Testis (tissue), 3 donors: ENCODE data around the gene CLIP3. TPM values are rescaled to one million over a fixed set of nuclear protein-coding genes. Genes with fewer than 3 reads are reported as not detected.
"Not testable (repeated sequence)": the region's sequence is repeated elsewhere in the genome, so short reads cannot be mapped to it uniquely, and the experiment has no call there.

Experiments
- DNase-seq: peaks from one replicate; pipeline ENCODE4 v3.0.0-alpha.2; 2019
- H3K27ac ChIP-seq, 2 donors: fragments of 200-600 bp; sonication (generic); one replicate each; pipeline ENCODE4 v1.5.1; 2019
- H3K27me3 ChIP-seq: fragments of 200-600 bp; sonication (generic); one replicate; pipeline ENCODE4 v1.5.1; 2019
- H3K36me3 ChIP-seq: fragments of 200-600 bp; sonication (generic); one replicate; pipeline ENCODE4 v1.5.1; 2017; ENCODE audit warnings: low read depth; ENCODE audit errors: missing control alignments
- H3K4me1 ChIP-seq: fragments of 200-600 bp; sonication (generic); one replicate; pipeline ENCODE4 v1.5.1; 2019
- H3K4me3 ChIP-seq, 2 donors: fragments of 200-600 bp; sonication (generic); one replicate each; pipeline ENCODE4 v1.5.1; 2017 to 2019
- H3K9me3 ChIP-seq: fragments of 200-600 bp; sonication (generic); one replicate; pipeline ENCODE4 v1.5.1; 2017
- CTCF ChIP-seq, 3 experiments: fragments of 450-650 bp in 2 of 3; fragments of 200-600 bp in 1 of 3; sonication (generic) in 1 of 3; IDR thresholded peaks; one replicate each; pipeline ENCODE4 v1.5.1; 2016 to 2019; ENCODE audit warnings: antibody characterized with exemption in 3 of 3, mild to moderate bottlenecking in 2 of 3, moderate library complexity in 1 of 3
- POLR2A ChIP-seq: fragments of 450-650 bp; IDR thresholded peaks from one replicate; pipeline ENCODE4 v1.6.1; 2017; ENCODE audit warnings: antibody characterized with exemption, mild to moderate bottlenecking, moderate library complexity
- WGBS, 2 donors: methylation state at CpG; one replicate each; pipeline ENCODE4 v1.1.5; 2018; 5-methylcytosine and 5-hydroxymethylcytosine counted together
- intact Hi-C: fragments of 100-400 bp; cut with DNase I; formaldehyde crosslinking; loops from one replicate; pipeline ENCODE4 v1.15.1; 2023; ENCODE audit warnings: low total_unique reads
- polyA plus RNA-seq: library from polyadenylated mRNA; stranded (reverse); fragments of 350-450 nt; fragmentation: Illumina TruSeq; extraction: RNeasy Lipid Tissue Mini Kit (QIAGEN cat#74804); gene quantifications from one replicate; pipeline ENCODE4 v1.2.3, GENCODE V29; 2014; ENCODE audit warnings: low read depth, low replicate concordance; ENCODE audit not compliant: insufficient read depth
- total RNA-seq, 2 donors: library from RNA; depleted of rRNA; stranded (reverse); fragments of >200 nt; gene quantifications; one replicate each; pipeline ENCODE4 v1.2.3, GENCODE V29; 2016

CLIP3 gene
- total and polyA plus RNA-seq, 3 donors from 2014 or later: 18.2 to 24.2 (median 20.7) TPM

GRCh38 chr19:36073121-36073876, 40.6 kb upstream of the CLIP3 start:
- WGBS, 2 donors: 85 to 94% methylated on average over 8 to 10 of the region's 10 CpGs
- intact Hi-C loops: no loop called here
- no peak overlapping the region for H3K27ac ChIP-seq
- no peak overlapping the region for H3K4me3 ChIP-seq
- TF ChIP-seq POLR2A (no peak), CTCF (IDR thresholded peaks at IDR 0.05) (no peak)
- H3K36me3 ChIP-seq: no peaks in the 10 kb centered on the region
- no peaks in the 10 kb centered on the region for H3K27me3 ChIP-seq
- H3K9me3 ChIP-seq: no peaks in the 10 kb centered on the region
- DNase-seq: no peak
- no peaks in the 10 kb centered on the region for H3K4me1 ChIP-seq

- Histone ChIP-seq H3K4me3 (no peak overlapping the region), H3K27me3 (no peaks in the 10 kb centered on the region), H3K4me1 (no peaks in the 10 kb centered on the region), H3K9me3 (no peaks in the 10 kb centered on the region), H3K27ac (no peak overlapping the region), H3K36me3 (no peaks in the 10 kb centered on the region)
- no peak for TF ChIP-seq CTCF (IDR thresholded peaks at IDR 0.05)
- TF ChIP-seq POLR2A: no peak
- DNase-seq: no peak
- intact Hi-C loops: no loop called here
- 85 to 93% methylated on average over 8 of the region's 8 CpGs for WGBS, 2 donors
Measured at GRCh38 chr19:36072081-36072480, 39.4 kb upstream of the CLIP3 start.

GRCh38 chr19:36068810-36069499, 36.3 kb upstream of the CLIP3 start:
- H3K27me3 ChIP-seq, H3K36me3 ChIP-seq, H3K4me1 ChIP-seq, DNase-seq, H3K4me3 ChIP-seq, intact Hi-C loops, H3K27ac ChIP-seq, H3K9me3 ChIP-seq: not testable (repeated sequence)
- WGBS, 2 donors: 85 to 86% methylated on average over 8 to 51 of the region's 57 CpGs

- Histone ChIP-seq H3K27me3 (no peaks in the 10 kb centered on the region), H3K9me3 (no peaks in the 10 kb centered on the region), H3K36me3 (no peaks in the 10 kb centered on the region), H3K4me1 (no peaks in the 10 kb centered on the region), H3K4me3 (no peak overlapping the region), H3K27ac (no peak overlapping the region)
- no peak for DNase-seq
- 92 to 96% methylated on average over 7 to 11 of the region's 11 CpGs for WGBS, 2 donors
- TF ChIP-seq CTCF (IDR thresholded peaks at IDR 0.05) (no peak), POLR2A (no peak)
- intact Hi-C loops: no loop called here
Measured at GRCh38 chr19:36067681-36068080, 35.0 kb upstream of the CLIP3 start.

GRCh38 chr19:36064826-36065225, 32.2 kb upstream of the CLIP3 start:
- Histone ChIP-seq H3K4me1 (no peaks in the 10 kb centered on the region), H3K36me3 (no peaks in the 10 kb centered on the region), H3K9me3 (no peaks in the 10 kb centered on the region), H3K4me3 (no peak overlapping the region), H3K27ac (no peak overlapping the region), H3K27me3 (no peaks in the 10 kb centered on the region)
- TF ChIP-seq CTCF (IDR thresholded peaks at IDR 0.05) (no peak), POLR2A (no peak)
- 93 to 96% methylated on average over 8 of the region's 8 CpGs for WGBS, 2 donors
- DNase-seq: no peak
- intact Hi-C loops: no loop called here
